Smooth muscle cell (in vitro differentiated cells): ENCODE results near the gene CYP1B1. TPM values are rescaled to one million over a fixed set of nuclear protein-coding genes. Genes with fewer than 3 reads are reported as not detected.
"Not testable (repeated sequence)": the region's sequence is repeated elsewhere in the genome, so short reads cannot be mapped to it uniquely, and the experiment has no call there.

ENCODE experiments used
- DNase-seq: peaks from one replicate; lab custom pipeline; 2025; ENCODE audit not compliant: unreplicated experiment; lab: John Stamatoyannopoulos, UW
- H2AFZ ChIP-seq: fragments of 200-600 bp; sonication (generic); 2 replicates; pipeline ENCODE4 v1.6.0; 2016; ENCODE audit warnings: antibody characterized with exemption, low read depth, mild to moderate bottlenecking
- H3F3A ChIP-seq: fragments of 200-600 bp; sonication (generic); 2 replicates; pipeline ENCODE4 v1.6.0; 2017; ENCODE audit warnings: antibody characterized with exemption, low read depth
- H3K27ac ChIP-seq: fragments of 200-600 bp; sonication (generic); 2 replicates; pipeline ENCODE4 v1.5.1; 2016; ENCODE audit warnings: low read depth, mild to moderate bottlenecking
- H3K27me3 ChIP-seq: fragments of 200-600 bp; sonication (generic); 2 replicates; pipeline ENCODE4 v1.6.1; 2016; ENCODE audit warnings: low read depth, mild to moderate bottlenecking
- H3K36me3 ChIP-seq: fragments of 200-600 bp; sonication (generic); 2 replicates; pipeline ENCODE4 v1.5.1; 2016; ENCODE audit warnings: low read depth
- H3K4me1 ChIP-seq: fragments of 200-600 bp; sonication (generic); 2 replicates; pipeline ENCODE4 v1.5.1; 2016; ENCODE audit warnings: low read depth
- H3K4me2 ChIP-seq: fragments of 200-600 bp; sonication (generic); 2 replicates; pipeline ENCODE4 v1.6.0; 2016; ENCODE audit warnings: mild to moderate bottlenecking
- H3K4me3 ChIP-seq: fragments of 200-600 bp; sonication (generic); 2 replicates; pipeline ENCODE4 v1.5.1; 2016; ENCODE audit warnings: mild to moderate bottlenecking
- H3K79me2 ChIP-seq: fragments of 200-600 bp; sonication (generic); 2 replicates; pipeline ENCODE4 v1.6.0; 2016; ENCODE audit warnings: low read depth, mild to moderate bottlenecking
- H3K9ac ChIP-seq: fragments of 200-600 bp; sonication (generic); 2 replicates; pipeline ENCODE4 v1.6.0; 2016; ENCODE audit warnings: low read depth
- H3K9me3 ChIP-seq: fragments of 200-600 bp; sonication (generic); replicated peaks from 2 replicates; pipeline ENCODE4 v1.5.1; 2016; ENCODE audit warnings: low read depth
- H4K20me1 ChIP-seq: fragments of 200-600 bp; sonication (generic); 2 replicates; pipeline ENCODE4 v1.6.0; 2016; ENCODE audit warnings: low read depth
- WGBS: methylation state at CpG from one replicate; pipeline ENCODE4 v1.1.7; 2016; ENCODE audit warnings: low lambda C conversion rate; 5-methylcytosine and 5-hydroxymethylcytosine counted together
- polyA plus RNA-seq: library from polyadenylated mRNA; unstranded; fragments of >200 nt; fragmentation: Nextera tagmentation; extraction: Ambion mirVana; gene quantifications from 2 replicates; pipeline ENCODE4 v1.2.1, GENCODE V29; 2016
- total RNA-seq: library from RNA; depleted of rRNA; stranded (reverse); fragments of >200 nt; gene quantifications from 2 replicates; pipeline ENCODE4 v1.2.3, GENCODE V29; 2014
- TF ChIP-seq, protein P1 (sequence below): fragments of 200-600 bp; sonication (generic); IDR thresholded peaks from 2 replicates; pipeline ENCODE4 v1.5.1; 2017; ENCODE audit warnings: borderline replicate concordance, mild to moderate bottlenecking, antibody characterized with exemption; ENCODE audit not compliant: insufficient read depth, poor library complexity, severe bottlenecking

Gene CYP1B1
- total and polyA plus RNA-seq, 2 experiments from 2014 or later: 23.2 to 47.7 TPM

GRCh38 chr2:38090928-38091327 lies 15.0 kb upstream of the CYP1B1 start:
- peaks cover 5% of the 10 kb centered on the region for H3F3A ChIP-seq
- H3K9ac ChIP-seq: no peak overlapping the region
- peaks cover 9% of the 10 kb centered on the region for H3K4me1 ChIP-seq
- H3K4me2 ChIP-seq: no peak overlapping the region
- TF ChIP-seq, protein P1, sequence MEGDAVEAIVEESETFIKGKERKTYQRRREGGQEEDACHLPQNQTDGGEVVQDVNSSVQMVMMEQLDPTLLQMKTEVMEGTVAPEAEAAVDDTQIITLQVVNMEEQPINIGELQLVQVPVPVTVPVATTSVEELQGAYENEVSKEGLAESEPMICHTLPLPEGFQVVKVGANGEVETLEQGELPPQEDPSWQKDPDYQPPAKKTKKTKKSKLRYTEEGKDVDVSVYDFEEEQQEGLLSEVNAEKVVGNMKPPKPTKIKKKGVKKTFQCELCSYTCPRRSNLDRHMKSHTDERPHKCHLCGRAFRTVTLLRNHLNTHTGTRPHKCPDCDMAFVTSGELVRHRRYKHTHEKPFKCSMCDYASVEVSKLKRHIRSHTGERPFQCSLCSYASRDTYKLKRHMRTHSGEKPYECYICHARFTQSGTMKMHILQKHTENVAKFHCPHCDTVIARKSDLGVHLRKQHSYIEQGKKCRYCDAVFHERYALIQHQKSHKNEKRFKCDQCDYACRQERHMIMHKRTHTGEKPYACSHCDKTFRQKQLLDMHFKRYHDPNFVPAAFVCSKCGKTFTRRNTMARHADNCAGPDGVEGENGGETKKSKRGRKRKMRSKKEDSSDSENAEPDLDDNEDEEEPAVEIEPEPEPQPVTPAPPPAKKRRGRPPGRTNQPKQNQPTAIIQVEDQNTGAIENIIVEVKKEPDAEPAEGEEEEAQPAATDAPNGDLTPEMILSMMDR: no peak
- no peak overlapping the region for H3K4me3 ChIP-seq
- no peaks in the 10 kb centered on the region for H3K79me2 ChIP-seq
- no peak for DNase-seq
- no peaks in the 10 kb centered on the region for H3K36me3 ChIP-seq
- peaks cover 20% of the 10 kb centered on the region for H3K27me3 ChIP-seq
- H4K20me1 ChIP-seq: no peaks in the 10 kb centered on the region
- H2AFZ ChIP-seq: no peak overlapping the region
- no peak overlapping the region for H3K27ac ChIP-seq
- H3K9me3 ChIP-seq: no peaks in the 10 kb centered on the region
- WGBS: 69% methylated on average over 5 of the region's 5 CpGs

- not testable (repeated sequence) for H3K9me3 ChIP-seq, H3K4me3 ChIP-seq, H3K4me2 ChIP-seq, H3F3A ChIP-seq, H3K79me2 ChIP-seq, H3K9ac ChIP-seq, H3K27ac ChIP-seq, DNase-seq, H3K36me3 ChIP-seq, H3K4me1 ChIP-seq, H2AFZ ChIP-seq, H4K20me1 ChIP-seq
- 93% methylated on average over 6 of the region's 6 CpGs for WGBS
- H3K27me3 ChIP-seq: peaks cover 27% of the 10 kb centered on the region
These were observed 14.3 kb upstream of the CYP1B1 start for GRCh38 chr2:38090212-38090611.

DNA sequence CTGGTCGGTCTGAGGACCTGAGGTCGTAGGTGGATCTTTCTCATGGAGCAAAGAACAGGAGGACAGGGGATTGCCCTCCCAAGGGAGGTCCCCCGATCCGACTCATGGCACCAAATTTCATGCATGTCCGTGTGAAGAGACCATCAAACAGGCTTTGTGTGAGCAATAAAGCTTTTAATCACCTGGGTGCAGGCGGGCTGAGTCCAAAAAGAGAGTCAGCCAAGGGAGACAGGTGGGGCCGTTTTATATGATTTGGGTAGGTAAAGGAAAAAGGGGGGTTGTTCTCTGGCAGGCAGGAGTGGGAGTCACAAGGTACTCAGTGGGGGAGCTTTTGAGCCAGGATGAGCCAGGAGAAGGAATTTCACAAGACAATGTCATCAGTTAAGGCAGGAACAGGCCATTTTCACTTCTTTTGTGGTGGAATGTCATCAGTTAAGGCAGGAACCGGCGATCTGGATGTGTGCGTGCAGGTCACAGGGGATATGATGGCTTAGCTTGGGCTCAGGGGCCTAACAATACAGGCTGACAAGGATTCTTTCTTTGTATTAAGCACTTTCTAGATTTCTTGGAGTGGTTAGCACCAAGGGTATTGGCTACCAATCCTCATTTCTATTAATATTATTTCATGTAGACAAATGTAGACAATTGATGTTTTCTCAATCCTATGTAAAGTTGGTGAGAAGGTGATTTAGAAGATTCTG lies 10.2 kb upstream of the CYP1B1 start:
- H3K36me3 ChIP-seq, H3K4me3 ChIP-seq, H3F3A ChIP-seq, H3K4me2 ChIP-seq, H2AFZ ChIP-seq, H3K9me3 ChIP-seq, H3K27ac ChIP-seq, H4K20me1 ChIP-seq, H3K79me2 ChIP-seq, H3K9ac ChIP-seq, DNase-seq, H3K4me1 ChIP-seq: not testable (repeated sequence)
- 49% methylated on average over 10 of the region's 10 CpGs for WGBS
- H3K27me3 ChIP-seq: peaks cover 35% of the 10 kb centered on the region

DNA sequence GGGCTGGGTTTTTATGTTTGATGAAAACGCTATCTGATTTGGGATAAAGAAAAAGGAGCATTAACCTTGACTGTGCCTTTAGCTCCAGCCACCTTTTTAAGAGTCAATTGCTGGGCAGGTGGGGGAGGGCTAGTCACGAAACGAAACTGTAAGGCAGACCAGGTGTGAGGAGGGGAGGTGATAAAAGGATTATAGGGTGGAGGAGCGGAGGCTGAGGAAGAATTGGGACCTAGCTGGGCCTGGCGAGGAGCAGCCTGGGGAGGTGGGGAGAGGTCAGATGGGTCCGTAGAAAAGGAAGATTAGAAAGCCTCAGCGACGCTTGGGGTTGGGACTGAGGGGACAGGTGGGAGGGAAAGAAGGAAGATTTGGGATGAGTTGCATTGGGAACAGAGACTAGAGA lies 8.6 kb upstream of the CYP1B1 start:
- not testable (repeated sequence) for H3K9me3 ChIP-seq, H3K79me2 ChIP-seq, H3K27ac ChIP-seq, H3K9ac ChIP-seq, H3K4me1 ChIP-seq, H3K36me3 ChIP-seq, DNase-seq, H4K20me1 ChIP-seq, H3K4me3 ChIP-seq, H3K4me2 ChIP-seq, H2AFZ ChIP-seq, H3F3A ChIP-seq
- peaks cover 35% of the 10 kb centered on the region for H3K27me3 ChIP-seq
- WGBS: 45% methylated on average over 8 of the region's 8 CpGs

DNA sequence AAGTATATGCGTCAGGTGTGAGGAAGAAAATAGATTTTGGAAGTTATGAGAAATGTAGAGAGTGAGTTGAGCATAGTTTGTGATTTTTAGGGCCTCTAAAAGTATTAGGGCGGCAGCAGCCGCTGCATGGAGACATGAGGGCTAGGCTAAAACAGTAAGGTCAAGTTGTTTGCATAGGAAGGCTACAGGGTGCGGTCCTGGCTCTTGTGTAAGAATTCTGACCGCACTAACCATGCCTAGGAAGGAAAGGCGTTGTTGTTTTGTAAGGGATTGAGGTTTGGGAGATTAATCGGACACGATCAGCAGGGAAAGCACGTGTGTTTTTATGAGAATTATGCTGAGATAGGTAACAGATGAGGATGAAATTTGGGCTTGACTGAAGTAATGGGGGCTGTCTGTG lies 6.8 kb upstream of the CYP1B1 start:
- H3K79me2 ChIP-seq, H3K36me3 ChIP-seq, H3F3A ChIP-seq, H3K9me3 ChIP-seq, H3K4me1 ChIP-seq, H3K4me2 ChIP-seq, DNase-seq, H3K27ac ChIP-seq, H3K4me3 ChIP-seq, H4K20me1 ChIP-seq, H2AFZ ChIP-seq, H3K9ac ChIP-seq: not testable (repeated sequence)
- WGBS: 90% methylated on average over 9 of the region's 9 CpGs
- peaks cover 31% of the 10 kb centered on the region for H3K27me3 ChIP-seq
